Liver (tissue), 9 donors: ENCODE data around the gene CSH2. TPM values are rescaled to one million over a fixed set of nuclear protein-coding genes. Genes with fewer than 3 reads are reported as not detected.
"Not testable (repeated sequence)": the region's sequence is repeated elsewhere in the genome, so short reads cannot be mapped to it uniquely, and the experiment has no call there.

Source experiments
- DNase-seq: peaks from one replicate; pipeline ENCODE4 v3.0.0-alpha.2; 2017; ENCODE audit warnings: low spot score
- H3K27ac ChIP-seq, 2 donors: one replicate each; pipeline ENCODE4 v1.7.0; 2013; ENCODE audit warnings: inconsistent platforms in 2 of 2, low read length in 2 of 2, control low read depth in 1 of 2, low read depth in 1 of 2, mild to moderate bottlenecking in 1 of 2
- H3K27me3 ChIP-seq, 4 donors: one replicate each; pipeline versions ENCODE4 v1.6.1 to v1.7.0; 2013; ENCODE audit warnings: low read length in 3 of 4, inconsistent platforms in 1 of 4, mild to moderate bottlenecking in 1 of 4, moderate library complexity in 1 of 4; ENCODE audit not compliant: control insufficient read depth in 4 of 4, insufficient read depth in 4 of 4
- H3K36me3 ChIP-seq, 4 donors: one replicate each; pipeline versions ENCODE4 v1.6.1 to v1.7.0; 2013; ENCODE audit warnings: low read length in 3 of 4, mild to moderate bottlenecking in 3 of 4, low read depth in 1 of 4, moderate library complexity in 1 of 4; ENCODE audit not compliant: control insufficient read depth in 4 of 4, insufficient read depth in 3 of 4
- H3K4me1 ChIP-seq, 4 donors: one replicate each; pipeline versions ENCODE4 v1.6.1 to v1.7.0; 2013; ENCODE audit warnings: low read length in 3 of 4, mild to moderate bottlenecking in 3 of 4, moderate library complexity in 1 of 4; ENCODE audit not compliant: control insufficient read depth in 4 of 4, insufficient read depth in 4 of 4
- H3K4me3 ChIP-seq, 3 donors: one replicate each; pipeline versions ENCODE4 v1.6.1 to v1.7.0; 2013; ENCODE audit warnings: low read length in 3 of 3, control low read depth in 1 of 3, low read depth in 1 of 3, mild to moderate bottlenecking in 1 of 3
- H3K9ac ChIP-seq, 2 donors: one replicate each; pipeline ENCODE4 v1.7.0; 2013; ENCODE audit warnings: low read length in 2 of 2, mild to moderate bottlenecking in 2 of 2, moderate library complexity in 2 of 2, control low read depth in 1 of 2, low read depth in 1 of 2
- H3K9me3 ChIP-seq, 4 donors: one replicate each; pipeline versions ENCODE4 v1.6.1 to v1.7.0; 2013; ENCODE audit warnings: low read length in 3 of 4; ENCODE audit not compliant: control insufficient read depth in 4 of 4
- FOXA2 ChIP-seq: IDR thresholded peaks from 2 replicates; pipeline ENCODE4 v1.6.1; 2016; ENCODE audit warnings: antibody characterized with exemption
- GABPA ChIP-seq, 2 donors: IDR thresholded peaks in 1 of 2; conservative IDR thresholded peaks in 1 of 2; 2 replicates each; pipeline ENCODE4 v1.6.1; 2016; ENCODE audit warnings: antibody characterized with exemption in 2 of 2, mild to moderate bottlenecking in 1 of 2, moderate library complexity in 1 of 2
- HNF4A ChIP-seq, 2 donors: conservative IDR thresholded peaks; 2 replicates each; pipeline ENCODE4 v1.6.1; 2016; ENCODE audit warnings: antibody characterized with exemption in 2 of 2, mild to moderate bottlenecking in 2 of 2
- HNF4G ChIP-seq: IDR thresholded peaks from 2 replicates; pipeline ENCODE4 v1.6.1; 2016; ENCODE audit warnings: antibody characterized with exemption
- JUND ChIP-seq, 2 donors: IDR thresholded peaks; 2 replicates each; pipeline ENCODE4 v1.6.1; 2016; ENCODE audit warnings: antibody characterized with exemption in 2 of 2
- NR2F2 ChIP-seq: IDR thresholded peaks from 2 replicates; pipeline ENCODE4 v1.6.1; 2016; ENCODE audit warnings: antibody characterized with exemption
- RAD21 ChIP-seq, 2 donors: IDR thresholded peaks; 2 replicates each; pipeline ENCODE4 v1.6.1; 2016; ENCODE audit warnings: antibody characterized with exemption in 2 of 2, mild to moderate bottlenecking in 2 of 2
- RXRA ChIP-seq, 2 donors: IDR thresholded peaks; 2 replicates each; pipeline ENCODE4 v1.6.1; 2017 to 2018; ENCODE audit warnings: antibody characterized with exemption in 2 of 2, mild to moderate bottlenecking in 1 of 2
- SP1 ChIP-seq: IDR thresholded peaks from 2 replicates; pipeline ENCODE4 v1.6.1; 2018; ENCODE audit warnings: antibody characterized with exemption, mild to moderate bottlenecking
- TAF1 ChIP-seq: conservative IDR thresholded peaks from 2 replicates; pipeline ENCODE4 v1.6.1; 2016; ENCODE audit warnings: antibody characterized with exemption, mild to moderate bottlenecking
- WGBS: extraction: QIAGEN DNeasy Blood & Tissue Kit; methylation state at CpG from one replicate; pipeline ENCODE4 v1.1.7; 2013; 5-methylcytosine and 5-hydroxymethylcytosine counted together
- polyA plus RNA-seq, 2 donors: library from polyadenylated mRNA; stranded (reverse) in 1 of 2; unstranded in 1 of 2; fragments of 200-250 nt in 1 of 2; fragments of >200 nt in 1 of 2; fragmentation: Nextera tagmentation in 1 of 2; extraction: Ambion mirVana in 1 of 2; gene quantifications; one replicate each; pipeline versions ENCODE4 v1.2.1 to v1.2.3, GENCODE V29; 2013 to 2015
- total RNA-seq, 2 donors: library from RNA; depleted of rRNA; stranded (reverse); fragments of >200 nt; gene quantifications; one replicate each; pipeline ENCODE4 v1.2.3, GENCODE V29; 2014
- TF ChIP-seq, protein P1 (sequence below): IDR thresholded peaks from 2 replicates; pipeline ENCODE4 v1.6.1; 2016; ENCODE audit warnings: antibody characterized with exemption, mild to moderate bottlenecking
- TF ChIP-seq, protein P2 (sequence below): IDR thresholded peaks from 2 replicates; pipeline ENCODE4 v1.6.1; 2016; ENCODE audit warnings: antibody characterized with exemption
- TF ChIP-seq, protein P3 (sequence below): IDR thresholded peaks from 2 replicates; pipeline ENCODE4 v1.6.1; 2016; ENCODE audit warnings: antibody characterized with exemption
- TF ChIP-seq, protein P4 (sequence below): IDR thresholded peaks from 2 replicates; pipeline ENCODE4 v1.6.1; 2016; ENCODE audit warnings: antibody characterized with exemption
- TF ChIP-seq, protein P5 (sequence below): fragments of 150-350 bp; IDR thresholded peaks from 2 replicates; pipeline ENCODE4 v1.5.1; 2017; ENCODE audit warnings: improper control_type of control experiment, low read depth, low read length; ENCODE audit not compliant: missing input control
- donor health status: healthy.
- donor health status: healthy.
- donor health status: healthy.
- donor health status: healthy.
- donor health status: healthy.

CSH2 gene
- total and polyA plus RNA-seq, 4 donors, result not detected

DNA sequence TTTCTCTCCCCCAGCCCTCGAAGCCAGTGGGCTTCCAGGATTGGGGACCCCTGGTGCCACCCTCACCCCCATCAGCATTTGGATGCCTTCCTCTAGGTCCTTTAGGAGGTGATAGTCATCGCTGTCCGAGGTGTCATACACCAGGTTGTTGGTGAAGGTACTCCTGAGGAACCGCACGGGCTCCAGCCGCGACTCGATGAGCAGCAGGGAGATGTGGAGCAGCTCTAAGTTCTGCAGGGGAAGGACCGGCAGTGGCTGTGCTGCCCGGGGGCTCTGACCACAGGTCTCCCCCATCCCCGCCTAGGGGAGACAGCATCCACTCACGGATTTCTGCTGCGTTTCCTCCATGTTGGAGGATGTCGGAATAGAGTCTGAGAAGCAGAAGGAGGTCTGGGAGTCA is 36.6 kb upstream of the CSH2 start:
- Histone ChIP-seq H3K27ac (no peak overlapping the region), H3K36me3 (no peaks in the 10 kb centered on the region), H3K9ac (no peak overlapping the region), H3K4me3 (no peak overlapping the region), H3K4me1 (no peaks in the 10 kb centered on the region), H3K9me3 (no peaks in the 10 kb centered on the region), H3K27me3 (no peaks in the 10 kb centered on the region)
- DNase-seq, result no peak
- no peak for TF ChIP-seq TAF1
- no peak for TF ChIP-seq SP1
- no peak for TF ChIP-seq GABPA (IDR thresholded peaks at IDR 0.05 in 1 of 2, conservative IDR thresholded peaks at IDR 0.05 in 1 of 2)
- no peak for TF ChIP-seq HNF4A (conservative IDR thresholded peaks at IDR 0.05)
- TF ChIP-seq HNF4G, result no peak
- TF ChIP-seq RXRA (IDR thresholded peaks at IDR 0.05), result no peak
- no peak for TF ChIP-seq RAD21 (IDR thresholded peaks at IDR 0.05)
- TF ChIP-seq, protein P1, sequence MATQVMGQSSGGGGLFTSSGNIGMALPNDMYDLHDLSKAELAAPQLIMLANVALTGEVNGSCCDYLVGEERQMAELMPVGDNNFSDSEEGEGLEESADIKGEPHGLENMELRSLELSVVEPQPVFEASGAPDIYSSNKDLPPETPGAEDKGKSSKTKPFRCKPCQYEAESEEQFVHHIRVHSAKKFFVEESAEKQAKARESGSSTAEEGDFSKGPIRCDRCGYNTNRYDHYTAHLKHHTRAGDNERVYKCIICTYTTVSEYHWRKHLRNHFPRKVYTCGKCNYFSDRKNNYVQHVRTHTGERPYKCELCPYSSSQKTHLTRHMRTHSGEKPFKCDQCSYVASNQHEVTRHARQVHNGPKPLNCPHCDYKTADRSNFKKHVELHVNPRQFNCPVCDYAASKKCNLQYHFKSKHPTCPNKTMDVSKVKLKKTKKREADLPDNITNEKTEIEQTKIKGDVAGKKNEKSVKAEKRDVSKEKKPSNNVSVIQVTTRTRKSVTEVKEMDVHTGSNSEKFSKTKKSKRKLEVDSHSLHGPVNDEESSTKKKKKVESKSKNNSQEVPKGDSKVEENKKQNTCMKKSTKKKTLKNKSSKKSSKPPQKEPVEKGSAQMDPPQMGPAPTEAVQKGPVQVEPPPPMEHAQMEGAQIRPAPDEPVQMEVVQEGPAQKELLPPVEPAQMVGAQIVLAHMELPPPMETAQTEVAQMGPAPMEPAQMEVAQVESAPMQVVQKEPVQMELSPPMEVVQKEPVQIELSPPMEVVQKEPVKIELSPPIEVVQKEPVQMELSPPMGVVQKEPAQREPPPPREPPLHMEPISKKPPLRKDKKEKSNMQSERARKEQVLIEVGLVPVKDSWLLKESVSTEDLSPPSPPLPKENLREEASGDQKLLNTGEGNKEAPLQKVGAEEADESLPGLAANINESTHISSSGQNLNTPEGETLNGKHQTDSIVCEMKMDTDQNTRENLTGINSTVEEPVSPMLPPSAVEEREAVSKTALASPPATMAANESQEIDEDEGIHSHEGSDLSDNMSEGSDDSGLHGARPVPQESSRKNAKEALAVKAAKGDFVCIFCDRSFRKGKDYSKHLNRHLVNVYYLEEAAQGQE, result no peak
- TF ChIP-seq, protein P2, sequence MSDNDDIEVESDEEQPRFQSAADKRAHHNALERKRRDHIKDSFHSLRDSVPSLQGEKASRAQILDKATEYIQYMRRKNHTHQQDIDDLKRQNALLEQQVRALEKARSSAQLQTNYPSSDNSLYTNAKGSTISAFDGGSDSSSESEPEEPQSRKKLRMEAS, result no peak
- TF ChIP-seq, protein P3, sequence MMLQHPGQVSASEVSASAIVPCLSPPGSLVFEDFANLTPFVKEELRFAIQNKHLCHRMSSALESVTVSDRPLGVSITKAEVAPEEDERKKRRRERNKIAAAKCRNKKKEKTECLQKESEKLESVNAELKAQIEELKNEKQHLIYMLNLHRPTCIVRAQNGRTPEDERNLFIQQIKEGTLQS, result no peak
- TF ChIP-seq NR2F2, result no peak
- TF ChIP-seq, protein P4, sequence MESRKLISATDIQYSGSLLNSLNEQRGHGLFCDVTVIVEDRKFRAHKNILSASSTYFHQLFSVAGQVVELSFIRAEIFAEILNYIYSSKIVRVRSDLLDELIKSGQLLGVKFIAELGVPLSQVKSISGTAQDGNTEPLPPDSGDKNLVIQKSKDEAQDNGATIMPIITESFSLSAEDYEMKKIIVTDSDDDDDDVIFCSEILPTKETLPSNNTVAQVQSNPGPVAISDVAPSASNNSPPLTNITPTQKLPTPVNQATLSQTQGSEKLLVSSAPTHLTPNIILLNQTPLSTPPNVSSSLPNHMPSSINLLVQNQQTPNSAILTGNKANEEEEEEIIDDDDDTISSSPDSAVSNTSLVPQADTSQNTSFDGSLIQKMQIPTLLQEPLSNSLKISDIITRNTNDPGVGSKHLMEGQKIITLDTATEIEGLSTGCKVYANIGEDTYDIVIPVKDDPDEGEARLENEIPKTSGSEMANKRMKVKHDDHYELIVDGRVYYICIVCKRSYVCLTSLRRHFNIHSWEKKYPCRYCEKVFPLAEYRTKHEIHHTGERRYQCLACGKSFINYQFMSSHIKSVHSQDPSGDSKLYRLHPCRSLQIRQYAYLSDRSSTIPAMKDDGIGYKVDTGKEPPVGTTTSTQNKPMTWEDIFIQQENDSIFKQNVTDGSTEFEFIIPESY, result no peak
- no peak for TF ChIP-seq FOXA2
- TF ChIP-seq, protein P5, sequence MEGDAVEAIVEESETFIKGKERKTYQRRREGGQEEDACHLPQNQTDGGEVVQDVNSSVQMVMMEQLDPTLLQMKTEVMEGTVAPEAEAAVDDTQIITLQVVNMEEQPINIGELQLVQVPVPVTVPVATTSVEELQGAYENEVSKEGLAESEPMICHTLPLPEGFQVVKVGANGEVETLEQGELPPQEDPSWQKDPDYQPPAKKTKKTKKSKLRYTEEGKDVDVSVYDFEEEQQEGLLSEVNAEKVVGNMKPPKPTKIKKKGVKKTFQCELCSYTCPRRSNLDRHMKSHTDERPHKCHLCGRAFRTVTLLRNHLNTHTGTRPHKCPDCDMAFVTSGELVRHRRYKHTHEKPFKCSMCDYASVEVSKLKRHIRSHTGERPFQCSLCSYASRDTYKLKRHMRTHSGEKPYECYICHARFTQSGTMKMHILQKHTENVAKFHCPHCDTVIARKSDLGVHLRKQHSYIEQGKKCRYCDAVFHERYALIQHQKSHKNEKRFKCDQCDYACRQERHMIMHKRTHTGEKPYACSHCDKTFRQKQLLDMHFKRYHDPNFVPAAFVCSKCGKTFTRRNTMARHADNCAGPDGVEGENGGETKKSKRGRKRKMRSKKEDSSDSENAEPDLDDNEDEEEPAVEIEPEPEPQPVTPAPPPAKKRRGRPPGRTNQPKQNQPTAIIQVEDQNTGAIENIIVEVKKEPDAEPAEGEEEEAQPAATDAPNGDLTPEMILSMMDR, result no peak
- no peak for TF ChIP-seq JUND (IDR thresholded peaks at IDR 0.05)
- 83% methylated on average over 14 of the region's 14 CpGs for WGBS

DNA sequence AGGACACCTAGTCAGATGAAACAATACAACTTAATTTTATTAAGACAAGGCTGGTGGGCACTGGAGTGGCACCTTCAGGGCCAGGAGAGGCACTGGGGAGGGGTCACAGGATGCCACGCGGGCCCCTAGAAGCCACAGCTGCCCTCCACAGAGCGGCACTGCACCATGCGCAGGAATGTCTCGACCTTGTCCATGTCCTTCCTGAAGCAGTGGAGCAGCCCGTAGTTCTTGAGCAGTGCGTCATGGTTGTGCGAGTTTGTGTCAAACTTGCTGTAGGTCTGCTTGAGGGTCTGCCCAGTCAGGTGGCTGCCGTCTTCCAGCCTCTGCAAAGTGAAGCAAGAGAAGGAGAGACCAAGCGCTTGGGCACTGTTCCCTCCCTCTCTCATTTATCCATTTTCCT is 36.1 kb upstream of the CSH2 start:
- WGBS, result 88% methylated on average over 10 of the region's 10 CpGs
- not testable (repeated sequence) for H3K9ac ChIP-seq, H3K27ac ChIP-seq, H3K9me3 ChIP-seq, DNase-seq, H3K27me3 ChIP-seq, H3K4me1 ChIP-seq, H3K36me3 ChIP-seq, H3K4me3 ChIP-seq

DNA sequence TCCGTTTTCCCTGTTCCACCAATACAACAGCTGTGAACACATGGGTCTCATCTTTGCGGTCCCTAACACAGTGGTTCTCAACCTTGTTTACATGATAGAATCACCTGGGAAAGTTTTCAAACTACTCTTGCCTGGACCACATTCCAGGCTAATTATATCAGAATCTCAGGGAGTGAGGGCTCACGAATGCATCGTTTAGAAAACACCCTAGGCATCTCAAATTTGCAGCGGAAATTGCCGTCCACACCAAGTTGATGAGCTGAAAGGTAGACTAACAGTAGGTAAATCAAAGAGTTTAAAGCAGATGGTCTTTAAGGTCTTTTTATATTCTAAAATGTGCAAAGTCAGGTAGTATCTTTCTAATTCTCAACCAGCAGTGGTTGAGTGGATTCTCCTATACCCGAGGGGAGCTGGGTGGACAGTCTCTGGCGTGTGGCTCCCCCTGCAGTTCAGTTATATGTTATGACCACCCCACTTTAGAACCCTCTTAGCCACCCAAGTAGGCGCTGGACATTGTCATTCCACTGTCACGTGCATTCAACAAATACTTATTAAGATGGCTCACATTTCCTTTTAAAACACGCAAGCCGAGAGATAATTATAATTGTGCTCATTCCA is 33.8 kb upstream of the CSH2 start:
- not testable (repeated sequence) for H3K36me3 ChIP-seq, H3K9ac ChIP-seq, H3K4me1 ChIP-seq, H3K9me3 ChIP-seq, H3K27ac ChIP-seq, H3K4me3 ChIP-seq, H3K27me3 ChIP-seq, DNase-seq
- 63% methylated on average over 11 of the region's 12 CpGs for WGBS

DNA sequence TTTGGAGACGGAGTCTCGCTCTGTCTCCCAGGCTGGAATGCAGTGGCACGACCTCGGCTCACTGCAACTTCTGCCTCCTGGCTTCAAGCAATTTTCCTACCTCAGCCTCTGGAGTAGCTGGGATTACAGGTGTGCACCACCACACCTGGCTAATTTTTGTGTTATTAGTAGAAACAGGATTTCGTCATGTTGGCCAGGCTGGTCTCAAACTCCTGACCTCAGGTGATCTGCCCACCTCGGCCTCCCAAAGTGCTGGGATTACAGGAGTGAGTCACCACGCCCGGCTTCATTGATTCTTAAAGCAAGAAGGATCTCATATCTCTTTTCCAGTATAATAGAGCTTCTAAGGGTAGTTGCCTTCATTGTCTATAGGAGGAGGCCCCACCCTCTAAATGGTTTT is 31.3 kb upstream of the CSH2 start:
- not testable (repeated sequence) for H3K27ac ChIP-seq, H3K9ac ChIP-seq, H3K9me3 ChIP-seq, H3K4me3 ChIP-seq, H3K36me3 ChIP-seq, DNase-seq, H3K27me3 ChIP-seq, H3K4me1 ChIP-seq
- 93% methylated on average over 8 of the region's 8 CpGs for WGBS
